NCI-H2107 treated with DMSO at 0.1 percent for 48 hours (cell line): ENCODE data around the gene SCN8A.
"Not testable (repeated sequence)": the region's sequence is repeated elsewhere in the genome, so short reads cannot be mapped to it uniquely, and the experiment has no call there.

Experiments
- DNase-seq: peaks from one replicate; lab custom pipeline; 2025; ENCODE audit not compliant: unreplicated experiment; lab: John Stamatoyannopoulos, UW

Gene SCN8A

DNA sequence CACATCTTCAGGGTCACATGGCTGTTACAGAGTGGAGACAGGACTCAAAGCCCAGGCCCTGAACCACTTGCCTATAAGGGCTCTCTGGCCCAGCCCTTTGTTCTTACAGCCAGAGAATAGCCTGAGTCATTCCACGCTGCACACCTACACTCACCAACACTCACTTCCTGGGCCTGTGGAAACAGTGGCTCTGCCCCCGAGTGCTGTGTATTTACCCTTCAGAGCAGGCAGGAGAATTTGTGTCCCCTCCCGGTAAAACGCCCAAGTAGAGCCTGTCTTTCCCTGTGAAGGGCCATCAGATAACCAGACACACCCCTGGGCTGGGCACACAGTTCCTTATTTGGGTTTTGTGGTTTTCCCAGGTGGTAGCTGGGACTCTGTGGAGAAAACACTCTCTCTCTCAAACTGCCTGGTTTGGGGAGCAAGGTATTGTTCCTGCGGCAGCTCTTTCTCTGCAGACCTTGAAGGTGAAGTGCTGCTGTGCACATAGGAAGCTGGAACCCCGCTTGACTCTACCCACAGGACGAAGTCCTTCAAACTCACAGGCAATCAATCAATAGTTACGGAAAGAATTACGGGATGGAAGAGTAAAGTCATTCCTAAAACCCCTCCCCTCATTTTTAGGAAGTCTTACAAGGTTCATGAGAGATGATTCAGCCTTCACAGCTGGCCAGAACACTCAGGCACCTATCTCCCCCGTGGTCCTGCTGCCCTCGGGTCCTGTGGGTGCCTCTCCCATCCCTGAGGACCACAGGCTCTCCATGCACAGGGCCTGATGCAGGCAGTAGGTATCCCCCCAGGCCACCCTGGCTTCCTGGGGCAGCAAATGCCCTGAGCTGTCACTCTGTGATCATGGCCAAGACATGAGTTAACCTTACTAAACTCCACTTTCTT lies 237.1 kb downstream of the SCN8A start:
- peak; percentile 71 for DNase-seq

DNA sequence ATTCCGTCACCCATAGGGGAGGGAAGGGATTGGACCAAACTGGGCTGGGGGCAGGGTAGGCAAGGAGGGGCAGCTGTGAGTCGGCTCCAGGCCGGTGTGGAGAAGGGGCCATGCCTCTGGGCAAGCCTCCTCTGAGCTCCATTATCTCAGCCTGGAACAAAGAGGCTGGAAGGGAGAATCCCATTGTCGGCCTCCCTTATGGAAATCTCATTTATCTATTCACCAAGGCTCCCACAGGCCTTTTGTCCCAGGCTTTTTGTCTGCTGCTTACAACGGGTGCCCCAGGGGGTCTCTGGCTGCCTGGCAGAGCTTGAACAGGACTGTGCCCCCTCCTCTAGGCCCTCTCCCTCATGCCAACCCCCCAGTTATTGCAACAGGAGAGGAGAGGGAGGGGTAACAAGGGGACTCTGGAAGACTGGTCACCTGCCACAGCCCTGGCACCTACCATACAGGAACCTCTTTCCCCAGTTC lies 238.0 kb downstream of the SCN8A start:
- DNase-seq: no peak

DNA sequence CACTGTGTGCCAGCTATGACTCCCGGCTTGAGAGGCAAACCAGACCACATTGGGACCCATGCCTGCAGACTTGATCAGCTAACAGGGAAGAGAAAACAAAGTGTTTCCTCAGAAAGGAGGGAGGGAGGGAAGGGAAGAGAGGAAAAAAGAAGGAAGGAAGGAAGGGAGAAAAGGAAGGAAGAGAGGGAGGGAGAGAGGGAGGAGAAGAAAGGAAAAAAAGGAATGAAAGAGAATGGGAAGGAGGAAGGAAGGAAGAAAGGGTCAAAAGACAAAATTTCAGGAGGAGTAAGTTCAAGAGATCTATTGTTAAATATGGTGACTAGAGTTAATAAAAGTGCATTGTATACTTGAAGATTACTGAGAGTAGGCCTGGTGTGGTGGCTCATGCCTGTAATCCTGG lies 238.6 kb downstream of the SCN8A start:
- DNase-seq: no peak

DNA sequence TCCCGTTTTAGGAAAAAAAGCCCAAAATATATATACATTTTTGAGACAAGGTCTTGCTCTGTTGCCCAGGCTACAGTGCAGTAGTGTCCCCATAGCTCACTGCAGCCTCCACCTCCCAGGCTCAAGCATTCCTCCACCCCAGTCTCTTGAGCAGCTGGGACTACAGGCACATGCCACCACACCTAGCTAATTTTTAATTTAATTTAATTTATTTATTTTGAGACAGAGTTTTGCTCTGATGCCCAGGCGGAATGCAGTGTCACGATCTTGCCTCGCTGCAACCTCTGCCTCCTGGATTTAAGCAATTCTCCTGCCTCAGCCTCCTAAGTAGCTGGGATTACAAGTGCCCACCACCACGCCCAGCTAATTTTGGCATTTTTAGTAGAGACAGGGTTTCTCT lies 240.8 kb downstream of the SCN8A start:
- DNase-seq: not testable (repeated sequence)

DNA sequence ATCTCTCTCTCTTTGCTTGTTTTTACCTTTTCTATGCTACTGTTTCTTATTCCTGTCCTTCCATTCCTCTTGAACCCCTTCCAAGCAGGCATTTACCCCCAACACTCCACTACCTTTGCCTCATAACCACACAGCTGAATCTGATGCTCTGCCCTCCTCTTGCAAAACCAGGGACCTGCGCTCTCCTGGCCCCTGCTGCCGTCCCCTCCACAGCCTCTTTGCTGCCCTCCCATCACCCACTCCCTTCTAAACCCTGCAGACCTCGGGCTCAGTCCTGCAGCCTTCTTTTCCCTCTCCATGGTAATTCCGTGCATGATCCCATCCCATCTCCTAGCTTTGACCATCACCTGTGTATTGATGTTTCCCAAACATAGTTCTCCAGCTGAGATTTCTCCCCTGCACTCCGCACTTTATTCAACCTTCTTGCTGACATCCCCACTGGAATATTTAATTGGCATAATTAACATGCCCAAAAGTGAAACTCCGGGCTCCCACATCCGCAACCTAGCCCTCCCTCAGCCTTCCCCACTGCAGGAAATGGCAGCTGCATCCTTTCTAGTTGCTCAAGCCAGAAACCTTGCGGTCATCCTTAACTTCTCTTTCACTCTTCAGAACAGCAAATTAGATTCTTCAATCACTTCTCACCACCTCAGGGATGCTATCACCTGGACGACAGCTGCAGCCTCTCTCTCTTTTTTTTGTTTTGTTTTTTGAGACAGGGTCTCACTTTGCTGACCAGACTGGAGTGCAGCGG lies 241.5 kb downstream of the SCN8A start:
- no peak for DNase-seq

DNA sequence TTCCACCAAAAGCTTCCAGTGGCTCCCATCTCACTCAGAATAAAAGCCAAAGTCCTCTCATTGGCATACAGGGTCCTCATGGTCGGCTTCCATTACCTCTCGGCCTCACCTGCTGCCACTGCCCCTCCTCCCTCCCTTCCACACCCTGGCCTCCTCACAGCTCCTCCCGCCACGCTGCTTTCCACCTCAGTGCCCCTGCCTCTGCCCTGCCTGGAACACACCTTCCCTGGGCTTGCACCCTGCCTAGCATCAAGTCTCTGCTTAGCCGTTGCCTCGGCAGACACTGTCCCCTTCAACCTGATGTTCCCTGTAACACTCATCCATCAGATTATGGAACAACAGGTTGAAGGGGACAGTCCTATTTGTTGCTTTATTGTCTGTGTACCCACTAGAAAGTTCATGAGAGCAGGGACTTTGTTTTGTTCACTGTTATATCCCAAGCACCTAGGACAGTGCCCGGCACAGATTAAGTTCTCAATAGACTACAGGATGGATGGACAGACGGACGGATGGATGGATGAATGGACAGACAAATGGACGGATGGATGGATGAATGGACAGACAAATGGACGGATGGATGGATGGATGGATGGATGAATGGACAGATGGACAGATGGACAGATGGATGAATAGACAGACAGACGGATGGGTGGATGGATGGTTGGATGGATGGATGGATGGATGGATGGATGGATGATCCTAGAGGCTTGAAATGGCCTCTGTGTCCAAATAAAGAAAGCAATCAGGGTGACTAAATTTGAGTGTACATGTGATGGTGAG lies 242.6 kb downstream of the SCN8A start:
- DNase-seq: no peak

DNA sequence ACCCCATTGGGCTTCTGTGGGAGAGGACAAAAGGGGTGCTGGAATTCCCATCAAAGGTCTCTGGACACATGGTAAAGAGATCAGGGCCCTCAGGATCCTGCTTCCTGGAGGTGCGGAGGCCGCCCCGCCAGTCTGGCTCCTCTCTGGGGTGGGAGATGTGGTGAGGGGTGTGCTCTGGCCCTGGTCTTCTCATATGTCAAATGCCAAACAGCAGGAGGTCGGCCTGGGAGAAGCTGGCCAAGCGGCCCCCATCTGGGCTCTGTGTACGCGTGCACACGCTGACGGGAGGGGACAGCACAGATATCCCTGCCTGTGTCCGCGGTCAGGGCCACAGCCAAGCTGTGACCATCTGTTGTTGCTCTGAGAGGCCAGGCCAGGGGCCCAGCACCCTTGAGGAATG lies 243.4 kb downstream of the SCN8A start:
- DNase-seq: no peak

DNA sequence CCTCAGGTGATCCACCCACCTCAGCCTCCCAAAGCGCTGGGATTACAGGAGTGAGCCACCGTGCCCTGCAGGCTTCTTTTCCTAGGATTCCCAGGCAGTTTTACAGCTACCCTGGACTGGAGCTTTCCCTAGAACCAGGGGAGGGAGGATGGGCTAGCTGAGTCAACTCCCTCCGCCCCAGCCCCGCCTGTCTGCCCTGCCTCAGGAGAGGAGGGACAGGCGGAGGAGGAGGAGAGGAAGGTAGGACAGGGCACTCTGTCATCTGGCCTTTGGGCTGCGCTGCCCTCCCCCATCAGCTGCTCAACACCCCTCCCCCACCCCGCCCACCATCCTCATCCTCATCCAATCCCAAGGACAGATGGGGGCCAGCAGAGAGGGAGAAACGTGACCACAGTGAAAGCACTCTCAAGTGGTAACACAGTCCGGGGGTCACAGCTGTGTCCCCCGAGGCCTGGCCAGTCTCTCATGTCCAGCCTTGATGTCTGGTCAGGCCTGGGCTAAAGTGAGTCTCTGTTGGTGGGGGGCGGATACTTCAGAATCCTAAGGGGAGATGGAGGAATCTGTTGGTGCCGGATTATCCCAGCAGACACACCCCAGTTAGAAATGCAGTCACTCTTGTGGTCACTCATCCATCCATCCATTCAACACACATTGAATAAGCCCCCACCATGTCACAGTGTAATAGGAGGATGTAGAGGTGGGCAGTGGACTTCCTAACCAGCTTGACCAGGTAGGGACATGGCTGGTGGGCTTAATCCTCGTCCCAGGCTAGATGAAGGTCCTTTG lies 245.2 kb downstream of the SCN8A start:
- DNase-seq: no peak

DNA sequence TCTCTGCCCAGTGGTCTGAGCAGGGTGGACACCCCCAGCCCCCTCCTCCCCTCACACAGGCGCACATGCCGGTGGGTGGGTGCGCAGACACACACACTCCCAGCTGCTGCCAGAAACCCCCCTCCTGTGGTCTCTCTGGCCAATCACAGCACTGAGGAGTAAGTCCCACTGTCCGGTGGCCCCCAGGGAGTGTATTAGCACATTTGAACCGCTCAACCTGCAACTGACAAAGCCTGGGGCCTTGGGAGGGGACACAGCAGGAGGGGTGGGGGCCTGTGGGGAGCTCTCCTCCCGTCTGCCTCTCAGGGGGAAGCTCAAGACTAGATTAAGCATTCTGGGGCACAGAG lies 245.8 kb downstream of the SCN8A start:
- DNase-seq: no peak

DNA sequence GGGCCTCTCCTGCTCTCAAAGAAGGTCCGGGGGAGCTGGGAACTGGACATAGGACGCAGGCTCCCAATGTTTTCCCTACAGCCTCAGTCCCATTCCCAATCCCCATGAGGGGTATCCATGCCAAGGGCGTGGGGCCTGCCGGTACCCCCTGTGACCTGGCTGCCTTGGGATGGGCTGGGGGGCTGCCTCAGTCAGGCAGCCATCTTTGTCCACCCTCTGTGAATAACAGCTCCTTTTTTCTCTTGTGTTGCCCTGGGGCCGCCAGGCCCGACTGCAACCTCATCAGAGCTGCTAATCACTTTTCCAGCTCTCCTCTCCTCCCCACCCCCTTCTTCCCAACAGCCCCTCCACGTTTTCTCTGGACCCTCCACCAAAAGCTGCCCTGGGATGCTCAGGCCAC lies 246.3 kb downstream of the SCN8A start:
- DNase-seq: no peak

DNA sequence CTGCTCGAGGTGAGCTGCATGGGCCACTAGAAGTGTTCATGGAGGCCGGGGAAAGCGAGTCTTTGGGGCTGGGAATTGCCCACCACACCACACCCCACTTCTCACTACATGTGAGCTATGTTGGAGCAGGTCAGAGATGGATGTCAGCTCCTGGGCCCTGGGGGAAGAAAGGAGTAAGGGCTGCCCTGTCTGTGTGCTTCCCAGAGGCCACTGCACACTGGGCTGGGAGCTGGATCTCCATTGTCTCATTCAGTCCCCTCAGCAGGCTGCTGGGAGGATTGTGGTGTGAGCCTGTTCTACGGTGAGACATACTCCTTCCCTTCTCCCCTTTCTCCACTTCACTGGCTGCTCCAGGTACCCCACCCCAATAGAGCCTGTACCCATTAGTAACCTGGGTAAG lies 247.0 kb downstream of the SCN8A start:
- no peak for DNase-seq

DNA sequence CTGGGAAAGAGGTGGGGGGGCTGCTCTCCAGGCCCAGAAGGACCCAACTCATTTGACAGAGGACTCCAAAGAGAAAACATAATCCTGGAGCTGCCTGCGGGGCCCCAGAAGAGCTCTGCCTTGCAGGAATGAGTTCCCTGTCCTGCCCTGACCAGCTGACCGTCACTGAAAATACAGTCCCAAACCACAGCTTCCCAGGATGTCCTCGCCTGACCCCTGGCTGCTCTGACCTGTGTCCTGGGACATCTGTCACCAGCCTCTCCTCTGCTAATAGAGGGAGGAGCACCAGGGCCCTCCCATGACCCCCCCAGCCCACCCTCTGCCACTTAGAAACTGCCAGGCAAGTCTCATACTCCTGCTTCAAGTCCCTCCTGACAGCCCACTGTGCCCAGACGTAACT lies 247.7 kb downstream of the SCN8A start:
- DNase-seq: no peak

DNA sequence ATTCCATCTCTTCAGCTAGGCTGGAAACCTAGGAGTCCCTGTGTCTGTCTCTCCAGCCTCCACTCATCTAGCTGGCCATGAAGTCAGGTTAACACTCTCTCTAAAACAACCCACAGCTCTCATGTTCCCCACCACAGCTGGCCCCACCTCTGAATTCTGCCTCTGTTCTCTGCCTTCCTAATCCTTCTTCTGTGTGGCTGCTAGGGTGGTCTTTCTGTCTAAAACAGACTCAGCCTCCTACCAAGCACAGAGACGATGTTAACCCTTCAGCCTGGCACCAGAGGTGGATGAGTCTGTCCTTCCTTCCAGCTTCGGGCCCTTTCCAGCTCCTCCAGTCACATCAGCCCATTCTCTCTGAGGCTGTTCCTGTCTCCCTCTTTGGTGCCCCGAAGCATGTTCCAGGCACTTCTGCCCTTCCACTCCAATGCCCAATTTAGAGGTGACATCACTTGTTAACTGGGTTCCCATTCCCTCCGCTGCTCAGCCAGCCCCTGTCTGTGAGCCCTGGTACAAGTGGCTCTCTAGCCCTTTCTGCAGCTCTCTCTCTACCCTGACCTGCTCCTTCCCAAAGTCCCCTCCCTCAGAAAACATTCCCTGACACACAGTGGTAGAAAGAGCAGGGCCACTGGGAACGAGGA lies 248.4 kb downstream of the SCN8A start:
- no peak for DNase-seq

DNA sequence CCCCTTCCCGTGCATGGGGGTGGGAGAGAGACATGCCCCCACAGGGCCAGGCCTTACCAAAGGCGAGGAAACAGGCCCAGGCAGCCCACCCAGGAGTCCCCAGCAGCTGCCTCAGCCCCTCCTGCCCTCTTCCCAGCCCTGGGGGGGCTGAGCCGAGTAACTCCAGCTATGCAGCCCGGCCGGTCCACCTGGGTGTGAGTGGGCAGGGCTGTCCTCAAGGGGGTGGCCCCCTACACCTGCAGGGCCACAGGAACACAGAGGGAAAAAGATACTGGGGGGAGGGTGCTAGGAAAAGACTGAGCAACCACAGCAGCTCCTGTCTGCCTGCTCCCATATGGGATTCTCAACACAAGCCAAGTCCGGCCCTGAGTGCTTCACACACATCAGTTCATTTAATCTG lies 249.9 kb downstream of the SCN8A start:
- no peak for DNase-seq

DNA sequence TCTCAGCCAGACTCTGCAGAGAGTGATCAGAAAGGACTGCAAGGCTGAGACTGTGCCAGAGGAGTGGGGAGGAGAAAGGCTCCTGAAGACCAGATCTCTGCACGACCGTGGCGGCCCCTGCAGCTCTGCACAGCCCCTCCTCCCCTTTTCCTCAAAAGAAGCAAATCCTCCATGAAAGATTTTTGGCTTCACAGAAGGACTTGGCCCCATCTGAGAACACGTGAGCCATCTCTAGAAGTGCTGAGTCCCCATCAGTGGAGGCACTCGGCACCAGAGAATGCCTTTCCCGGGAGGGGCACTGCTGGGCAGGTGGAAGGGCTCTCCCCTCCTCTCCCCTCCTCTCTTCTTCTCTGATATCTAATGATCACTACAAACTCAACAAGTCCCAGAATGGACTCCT lies 250.7 kb downstream of the SCN8A start:
- no peak for DNase-seq

DNA sequence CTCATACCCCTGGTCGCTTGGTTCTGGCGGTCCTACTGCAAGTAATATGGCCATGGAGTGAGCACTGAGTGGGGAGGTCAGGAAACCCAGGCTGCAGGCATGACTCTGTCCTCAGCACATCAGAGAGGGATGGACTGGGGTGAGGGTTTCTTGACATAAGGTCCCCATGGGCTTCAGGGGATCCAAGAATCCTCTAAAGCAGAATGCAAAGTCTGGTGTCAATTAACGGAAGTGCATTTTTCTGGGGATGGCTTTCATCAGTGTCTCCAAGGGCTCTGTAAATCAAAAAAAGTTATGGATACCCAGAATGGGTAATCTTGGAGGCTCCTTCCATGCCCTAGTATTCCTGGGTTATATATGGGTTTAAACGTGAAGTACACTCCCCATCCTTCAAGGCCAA lies 253.8 kb downstream of the SCN8A start:
- no peak for DNase-seq

DNA sequence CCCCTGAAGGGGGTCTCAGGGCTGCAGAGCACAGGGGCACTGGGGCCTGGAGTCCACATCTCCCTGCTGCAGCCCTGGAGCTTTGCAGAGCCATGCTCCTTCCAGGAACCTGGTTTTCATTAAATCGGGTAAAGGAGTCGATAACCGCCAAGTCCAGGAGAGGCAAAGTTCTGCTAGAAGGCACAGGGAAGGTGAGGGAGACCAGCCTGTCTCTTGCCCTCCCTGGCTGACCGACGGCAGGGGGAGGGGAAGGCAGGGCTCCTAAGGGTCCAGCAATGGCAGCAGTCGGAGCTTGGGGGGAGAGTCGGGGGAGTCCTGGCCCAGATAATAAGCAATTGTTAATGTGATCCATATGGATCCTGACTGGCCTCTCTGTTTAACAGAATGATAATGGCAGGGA lies 254.4 kb downstream of the SCN8A start:
- DNase-seq: no peak

DNA sequence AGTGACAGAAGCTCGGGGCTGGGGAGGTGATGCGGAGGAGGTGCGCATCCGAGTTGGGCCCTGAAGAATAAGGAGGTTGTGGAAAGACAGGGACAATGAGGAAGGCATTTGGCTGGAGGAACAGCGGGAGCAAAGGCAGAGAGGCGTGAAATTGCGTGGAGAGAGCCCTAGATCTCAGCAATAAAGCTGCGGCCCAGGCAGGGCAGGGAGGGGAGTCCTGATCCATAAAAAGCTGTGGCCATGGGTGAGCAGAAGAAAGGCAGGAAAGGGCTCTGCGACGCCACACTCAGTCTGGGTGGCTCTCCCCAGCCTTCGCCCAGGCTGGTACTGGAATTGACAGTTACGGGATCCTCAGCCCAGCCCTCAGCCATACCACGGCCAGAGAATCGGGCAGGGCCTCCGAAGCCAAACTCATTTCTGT lies 255.2 kb downstream of the SCN8A start:
- no peak for DNase-seq

DNA sequence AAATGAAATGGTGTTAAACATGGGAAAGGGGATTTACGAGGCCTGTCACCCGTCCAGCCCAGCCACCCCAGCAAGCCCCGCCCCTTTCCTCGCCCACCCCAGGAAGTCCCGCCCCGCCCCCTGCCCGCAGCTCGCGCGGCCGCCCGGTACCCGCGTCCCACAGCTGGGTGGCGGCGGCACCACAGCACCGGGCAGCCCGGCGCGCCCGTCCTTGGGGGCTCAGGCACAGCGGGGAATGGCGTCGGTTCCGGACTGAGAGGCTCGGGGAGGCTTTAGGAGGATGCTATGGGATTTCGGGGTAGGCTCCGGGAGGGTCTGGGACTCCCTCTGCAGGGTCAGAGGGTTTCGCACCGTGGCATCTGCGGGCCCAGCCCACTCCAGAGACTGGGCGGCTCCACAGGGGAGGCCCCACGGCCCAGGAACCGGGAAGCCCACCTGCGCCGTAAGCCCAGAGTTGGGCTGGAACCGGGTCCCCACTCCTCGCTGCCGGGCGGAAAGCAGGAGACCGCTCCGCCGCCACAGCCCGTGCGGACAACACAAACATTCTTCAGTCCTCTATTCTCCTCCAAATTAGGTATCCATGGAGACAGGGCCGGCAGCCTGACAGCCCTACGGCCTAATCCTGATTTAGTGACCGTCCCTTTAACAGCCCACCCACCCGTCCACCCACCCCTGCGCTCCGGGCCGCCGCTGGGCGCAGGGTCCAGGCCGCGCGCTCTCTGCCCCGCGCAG lies 256.0 kb downstream of the SCN8A start:
- DNase-seq: no peak
